Esophagus (tissue), 2 donors: ENCODE data around the gene UBE2Q1. TPM values are rescaled to one million over a fixed set of nuclear protein-coding genes. Genes with fewer than 3 reads are reported as not detected.

Experiments
- H3K27ac ChIP-seq, 2 donors: one replicate each; pipeline ENCODE4 v1.5.1; 2013; ENCODE audit warnings: low read depth in 2 of 2, mild to moderate bottlenecking in 2 of 2, inconsistent platforms in 1 of 2, low read length in 1 of 2, moderate library complexity in 1 of 2
- H3K27me3 ChIP-seq, 2 donors: one replicate each; pipeline ENCODE4 v1.6.1; 2013; ENCODE audit warnings: low read length in 2 of 2, control low read depth in 1 of 2, mild to moderate bottlenecking in 1 of 2; ENCODE audit not compliant: insufficient read depth in 2 of 2, control insufficient read depth in 1 of 2
- H3K36me3 ChIP-seq, 2 donors: one replicate each; pipeline ENCODE4 v1.6.1; 2013; ENCODE audit warnings: low read length in 1 of 2; ENCODE audit not compliant: control insufficient read depth in 2 of 2, insufficient read depth in 2 of 2
- H3K4me1 ChIP-seq, 2 donors: one replicate each; pipeline ENCODE4 v1.6.1; 2013; ENCODE audit warnings: low read length in 1 of 2; ENCODE audit not compliant: control insufficient read depth in 2 of 2, insufficient read depth in 2 of 2
- H3K4me3 ChIP-seq, 2 donors: one replicate each; pipeline ENCODE4 v1.5.1; 2013; ENCODE audit warnings: low read length in 2 of 2, mild to moderate bottlenecking in 2 of 2, low read depth in 1 of 2, moderate library complexity in 1 of 2
- H3K9me3 ChIP-seq, 2 donors: one replicate each; pipeline ENCODE4 v1.6.1; 2013; ENCODE audit warnings: mild to moderate bottlenecking in 2 of 2, low read depth in 1 of 2, low read length in 1 of 2, moderate library complexity in 1 of 2; ENCODE audit not compliant: control insufficient read depth in 2 of 2, insufficient read depth in 1 of 2
- WGBS, 2 donors: extraction: QIAGEN DNeasy Blood & Tissue Kit; methylation state at CpG; one replicate each; pipeline ENCODE4 v1.1.7; 2013; 5-methylcytosine and 5-hydroxymethylcytosine counted together
- polyA plus RNA-seq, 2 donors: library from polyadenylated mRNA; stranded (reverse); fragments of 200-250 nt; gene quantifications; one replicate each; pipeline ENCODE4 v1.2.3, GENCODE V29; 2013
- donor health status: healthy with polysubstance abuse.
- donor health status: Bipolar disorder and iron deficiency.

Gene UBE2Q1
- polyA plus RNA-seq, 2 donors: 23.5 to 24.7 TPM

DNA sequence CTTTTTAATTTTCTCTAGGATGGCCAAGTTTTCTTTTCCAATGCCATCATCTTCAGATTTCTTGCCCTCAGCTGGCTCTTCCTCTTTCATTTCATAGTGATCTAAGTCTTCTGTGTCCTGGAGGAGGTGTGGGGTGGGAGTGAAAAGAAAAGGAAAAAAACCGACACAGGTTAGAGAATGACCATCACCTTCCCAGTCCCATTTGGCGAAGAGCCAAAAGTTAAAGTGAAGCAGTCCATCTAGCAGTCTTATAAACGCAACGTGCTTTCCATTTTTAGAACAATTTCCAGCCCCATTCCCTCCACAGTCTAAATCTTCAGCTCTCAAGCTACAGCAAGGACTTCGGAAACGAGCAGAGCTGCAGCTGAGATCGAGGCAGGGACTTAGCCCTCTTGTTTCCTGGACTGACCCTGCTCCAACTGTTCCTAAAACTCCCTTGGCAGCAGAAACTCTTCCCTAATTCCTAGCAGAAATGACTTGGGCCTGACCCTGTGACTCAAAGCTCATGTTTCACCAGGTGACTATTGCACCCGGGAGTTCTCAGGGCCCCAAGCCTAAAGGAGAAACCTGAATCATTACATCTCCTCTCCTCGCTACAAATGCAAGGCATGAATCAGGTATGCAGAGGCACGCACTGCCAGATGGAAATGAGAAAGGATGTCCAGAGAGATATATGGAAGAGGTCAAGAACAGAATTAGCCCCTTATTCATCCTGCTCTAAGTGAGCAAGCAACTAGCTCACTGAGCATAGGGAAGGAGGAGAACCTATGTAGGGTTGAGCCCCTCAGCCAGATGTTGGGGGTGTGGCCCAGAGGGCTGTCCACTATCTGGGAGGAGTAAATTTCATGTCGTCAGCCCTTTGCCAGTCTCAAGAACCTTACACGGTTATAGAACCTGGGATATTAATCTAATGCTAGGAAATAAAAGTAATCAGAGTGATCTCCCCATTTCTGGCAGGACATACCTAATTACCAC, 5.1 kb downstream of the UBE2Q1 start:
- peaks cover 44 to 53% of the 10 kb centered on the region in 2 donors for H3K36me3 ChIP-seq
- no peaks in the 10 kb centered on the region for H3K9me3 ChIP-seq
- no peaks in the 10 kb centered on the region for H3K27me3 ChIP-seq
- H3K27ac ChIP-seq: peak overlapping the region; percentile 46 to 79
- H3K4me1 ChIP-seq: peaks cover 6 to 12% of the 10 kb centered on the region in 2 donors
- no peak overlapping the region for H3K4me3 ChIP-seq
- WGBS, 2 donors: 55 to 64% methylated on average over 12 of the region's 12 CpGs

DNA sequence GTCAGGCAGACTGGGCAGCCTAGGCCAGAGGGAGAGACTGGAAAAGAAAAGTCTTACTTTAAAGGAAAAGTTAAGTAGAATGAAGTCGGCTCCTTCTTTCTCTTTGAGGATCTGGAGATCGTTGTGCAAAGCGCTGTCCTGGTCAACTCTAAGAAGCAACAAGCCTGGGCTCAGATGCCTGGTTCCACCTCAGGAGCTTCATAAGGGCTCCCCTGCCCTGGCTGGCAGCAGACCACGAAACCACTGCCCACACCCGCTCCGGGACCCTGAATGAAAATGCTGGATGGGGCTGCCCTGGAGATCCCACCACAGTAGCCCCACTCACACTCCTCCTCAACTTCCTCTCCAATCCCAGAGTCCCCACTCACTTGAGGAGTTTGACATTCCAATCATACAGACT, 6.4 kb downstream of the UBE2Q1 start:
- no peak overlapping the region for H3K4me3 ChIP-seq
- no peaks in the 10 kb centered on the region for H3K9me3 ChIP-seq
- H3K27ac ChIP-seq: peak overlapping the region; percentile 53 to 79
- 86 to 92% methylated on average over 6 of the region's 6 CpGs for WGBS, 2 donors
- H3K36me3 ChIP-seq: peaks cover 42 to 53% of the 10 kb centered on the region in 2 donors
- peaks cover 6 to 12% of the 10 kb centered on the region in 2 donors for H3K4me1 ChIP-seq
- H3K27me3 ChIP-seq: no peaks in the 10 kb centered on the region

- H3K9me3 ChIP-seq: no peaks in the 10 kb centered on the region
- H3K27ac ChIP-seq: peak overlapping the region; percentile 20 to 79
- H3K36me3 ChIP-seq: peaks cover 42 to 53% of the 10 kb centered on the region in 2 donors
- no peaks in the 10 kb centered on the region for H3K27me3 ChIP-seq
- no peak overlapping the region for H3K4me3 ChIP-seq
- WGBS, 2 donors: 61 to 76% methylated on average over 4 of the region's 4 CpGs
- peaks cover 6 to 11% of the 10 kb centered on the region in 2 donors for H3K4me1 ChIP-seq
Measured at GRCh38 chr1:154551474-154551873, 7.0 kb downstream of the UBE2Q1 start.

- no peak overlapping the region for H3K4me3 ChIP-seq
- H3K4me1 ChIP-seq: peaks cover 2 to 9% of the 10 kb centered on the region in 2 donors
- peaks cover 40 to 52% of the 10 kb centered on the region in 2 donors for H3K36me3 ChIP-seq
- no peaks in the 10 kb centered on the region for H3K27me3 ChIP-seq
- H3K27ac ChIP-seq: no peak overlapping the region
- no peaks in the 10 kb centered on the region for H3K9me3 ChIP-seq
- WGBS, 2 donors: 66 to 76% methylated on average over 6 of the region's 6 CpGs
Measured at GRCh38 chr1:154550657-154551056, 7.8 kb downstream of the UBE2Q1 start.

DNA sequence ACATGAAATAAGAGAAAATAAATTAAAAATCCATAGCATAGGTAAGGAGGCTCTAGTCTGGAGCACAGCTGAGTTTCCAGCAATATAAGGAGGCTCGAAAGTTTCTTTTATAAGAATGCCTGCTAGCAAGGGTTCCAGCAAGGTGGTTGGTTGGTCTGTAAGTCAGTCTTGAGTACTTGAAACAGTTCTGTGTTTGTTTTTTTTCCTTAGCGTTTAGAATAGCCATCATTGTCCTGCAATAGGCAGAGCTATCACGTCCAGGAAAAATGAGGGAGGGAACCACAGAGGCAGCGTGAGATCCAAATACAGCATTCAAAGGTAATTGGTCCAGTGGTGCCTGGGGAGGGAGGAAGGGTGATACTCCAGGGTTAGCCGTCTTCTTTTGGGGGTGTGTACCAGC, 8.4 kb downstream of the UBE2Q1 start:
- peaks cover 34 to 46% of the 10 kb centered on the region in 2 donors for H3K36me3 ChIP-seq
- H3K4me3 ChIP-seq: no peak overlapping the region
- no peak overlapping the region for H3K27ac ChIP-seq
- no peaks in the 10 kb centered on the region for H3K27me3 ChIP-seq
- 59 to 65% methylated on average over 5 of the region's 5 CpGs for WGBS, 2 donors
- no peaks in the 10 kb centered on the region for H3K9me3 ChIP-seq
- H3K4me1 ChIP-seq: peaks cover 2 to 9% of the 10 kb centered on the region in 2 donors

DNA sequence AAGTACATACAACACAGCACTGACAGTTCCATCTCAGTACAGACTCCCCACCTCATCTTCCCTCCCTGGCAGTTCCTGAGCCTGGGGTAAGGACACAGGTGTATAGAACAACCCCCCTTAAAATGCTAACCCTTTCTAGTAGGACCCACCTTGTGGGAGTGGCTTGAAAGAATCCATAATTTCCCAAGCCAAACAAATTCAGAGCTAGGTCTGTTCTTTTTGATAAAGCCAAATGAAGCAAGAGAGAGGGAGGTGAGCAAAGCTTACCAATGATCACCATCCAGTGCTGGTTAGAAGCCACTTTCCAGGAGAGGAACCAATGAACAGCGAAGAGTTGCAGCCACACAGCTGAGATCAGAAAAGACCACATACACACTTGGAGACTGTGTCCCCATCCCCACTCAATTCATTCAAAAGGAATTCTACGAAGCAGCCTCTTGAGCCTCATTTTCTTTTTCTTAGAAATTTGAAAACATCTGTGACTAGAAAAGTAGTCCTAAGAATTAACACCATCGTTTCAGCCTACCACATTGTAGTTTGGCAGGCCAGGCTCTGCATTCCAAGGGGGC, 9.2 kb downstream of the UBE2Q1 start:
- peaks cover 2 to 9% of the 10 kb centered on the region in 2 donors for H3K4me1 ChIP-seq
- H3K27me3 ChIP-seq: no peaks in the 10 kb centered on the region
- peaks cover 34 to 42% of the 10 kb centered on the region in 2 donors for H3K36me3 ChIP-seq
- peak overlapping the region in 1 of 2 donors; percentile 9 for H3K27ac ChIP-seq
- no peaks in the 10 kb centered on the region for H3K9me3 ChIP-seq
- WGBS, 2 donors: 74 to 78% methylated on average over 3 of the region's 3 CpGs
- H3K4me3 ChIP-seq: no peak overlapping the region

DNA sequence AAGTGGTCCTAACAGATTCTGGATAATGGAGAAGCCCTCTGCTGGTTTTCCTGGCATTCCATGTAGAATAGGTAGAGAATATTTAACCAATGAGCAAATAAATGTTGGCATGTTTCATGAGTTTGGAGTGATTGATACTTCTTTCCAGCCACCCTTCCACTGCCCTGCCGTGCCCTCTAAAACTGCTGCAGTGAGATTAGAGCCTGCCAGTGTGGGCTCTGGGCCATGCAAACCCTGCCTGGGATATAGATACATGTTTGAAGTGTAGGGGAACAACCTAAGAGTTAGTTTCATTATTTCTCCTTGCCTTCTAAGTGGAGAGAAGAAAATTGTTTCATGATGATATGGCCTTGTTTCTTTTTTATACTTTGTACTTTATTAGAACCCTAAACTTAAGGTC, 10.4 kb downstream of the UBE2Q1 start:
- Histone ChIP-seq H3K27ac (peak overlapping the region in 1 of 2 donors; percentile 52), H3K27me3 (no peaks in the 10 kb centered on the region), H3K9me3 (no peaks in the 10 kb centered on the region), H3K4me3 (no peak overlapping the region), H3K4me1 (peaks cover 2 to 13% of the 10 kb centered on the region in 2 donors), H3K36me3 (peaks cover 33 to 34% of the 10 kb centered on the region in 2 donors)
- 25% methylated on average over 1 of the region's 1 CpG for WGBS, 2 donors

DNA sequence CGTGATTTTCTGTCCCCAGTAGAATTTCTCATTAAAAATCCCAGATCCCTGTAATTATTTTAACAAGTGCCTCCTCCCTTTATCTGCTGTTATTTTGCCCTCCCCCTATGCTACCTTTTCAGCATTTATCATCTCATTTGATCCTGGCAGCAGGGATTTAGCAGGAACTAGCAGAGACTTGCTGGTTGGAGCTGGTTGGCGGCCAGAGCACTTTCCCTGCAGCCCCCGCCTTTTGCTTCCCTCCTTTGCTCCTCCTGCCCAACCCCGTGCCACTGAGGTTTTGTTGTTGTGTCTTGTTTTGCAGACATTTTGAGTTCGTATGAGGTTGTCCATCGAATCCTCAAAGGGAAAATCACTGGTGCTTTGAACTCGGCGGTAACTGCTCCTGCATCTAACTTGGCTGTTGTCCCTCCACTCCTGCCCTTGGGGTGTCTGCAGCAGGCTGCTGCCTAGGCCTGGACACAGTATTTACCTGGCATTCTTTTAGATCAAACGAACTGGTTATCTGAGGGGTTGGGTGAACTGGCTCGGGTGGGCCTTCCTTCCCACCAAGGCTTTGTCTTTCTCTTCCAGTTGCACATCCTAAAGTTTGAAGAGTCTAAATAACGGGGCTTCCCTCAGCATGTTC, 11.2 kb downstream of the UBE2Q1 start:
- Histone ChIP-seq H3K36me3 (peaks cover 25 to 30% of the 10 kb centered on the region in 2 donors), H3K27ac (peak overlapping the region; percentile 52 to 56), H3K9me3 (no peaks in the 10 kb centered on the region), H3K4me1 (peaks cover 2 to 13% of the 10 kb centered on the region in 2 donors), H3K4me3 (no peak overlapping the region), H3K27me3 (no peaks in the 10 kb centered on the region)
- 44 to 48% methylated on average over 11 of the region's 11 CpGs for WGBS, 2 donors

GRCh38 chr1:154546264-154547063, 12.0 kb downstream of the UBE2Q1 start:
- no peaks in the 10 kb centered on the region for H3K27me3 ChIP-seq
- H3K4me3 ChIP-seq: no peak overlapping the region
- H3K4me1 ChIP-seq: peaks cover 0 to 11% of the 10 kb centered on the region in 2 donors
- peak overlapping the region in 1 of 2 donors; percentile 63 for H3K27ac ChIP-seq
- H3K9me3 ChIP-seq: no peaks in the 10 kb centered on the region
- peaks cover 18 to 22% of the 10 kb centered on the region in 2 donors for H3K36me3 ChIP-seq
- WGBS, 2 donors: 74% methylated on average over 13 of the region's 13 CpGs
